ENCODE measurements around the gene C16orf95.

The C16orf95 gene

GRCh38 chr16:87308826-87309225 lies 8.4 kb downstream of the C16orf95 start:
- no peak overlapping the region for H3K27ac ChIP-seq
- no peak for TF ChIP-seq CTCF (conservative IDR thresholded peaks at IDR 0.05)

- TF ChIP-seq CTCF (conservative IDR thresholded peaks at IDR 0.05), result no peak
- no peak overlapping the region for H3K27ac ChIP-seq
Measured at GRCh38 chr16:87306516-87306915, 10.7 kb downstream of the C16orf95 start.

- no peak for TF ChIP-seq CTCF (conservative IDR thresholded peaks at IDR 0.05)
- H3K27ac ChIP-seq, result no peak overlapping the region
Measured at GRCh38 chr16:87305505-87306391, 11.4 kb downstream of the C16orf95 start.

GRCh38 chr16:87304951-87305350 lies 12.2 kb downstream of the C16orf95 start:
- H3K27ac ChIP-seq, result no peak overlapping the region
- TF ChIP-seq CTCF (conservative IDR thresholded peaks at IDR 0.05), result no peak

- no peak for TF ChIP-seq CTCF (conservative IDR thresholded peaks at IDR 0.05)
- H3K27ac ChIP-seq, result no peak overlapping the region
Measured at GRCh38 chr16:87303962-87304521, 13.2 kb downstream of the C16orf95 start.

GRCh38 chr16:87303431-87303930 lies 13.7 kb downstream of the C16orf95 start:
- TF ChIP-seq CTCF (conservative IDR thresholded peaks at IDR 0.05), result no peak

DNA sequence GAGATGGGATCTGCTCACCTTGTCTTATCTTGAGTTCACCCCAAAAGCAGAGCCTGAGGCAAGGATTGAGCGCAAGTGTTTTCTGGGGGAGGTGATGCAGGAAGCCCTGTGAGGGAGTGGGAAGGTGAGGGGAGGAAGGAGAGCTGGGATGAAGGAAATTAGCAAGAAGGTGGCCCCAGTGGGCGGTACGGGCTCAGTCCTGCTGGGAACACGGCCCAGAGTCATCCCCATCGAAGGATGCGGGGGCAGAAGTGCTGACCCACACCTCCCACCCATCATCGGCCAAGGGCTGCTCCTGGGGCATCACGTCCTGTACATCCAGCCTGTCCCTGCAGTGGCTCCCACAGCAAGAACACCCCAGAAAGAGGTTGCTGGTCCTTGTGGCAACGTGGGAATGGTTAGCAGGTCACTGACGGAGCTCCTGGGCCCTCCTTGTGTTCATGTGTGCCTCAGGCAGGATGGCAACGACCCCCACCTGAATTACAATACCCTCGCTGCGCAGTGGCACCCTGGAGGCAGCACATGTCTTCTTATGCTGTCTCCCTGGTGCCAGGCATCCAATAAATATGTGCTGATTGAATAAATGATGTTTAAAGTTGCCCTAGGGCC lies 18.2 kb downstream of the C16orf95 start:
- no peak overlapping the region for H3K27ac ChIP-seq
- no peak for TF ChIP-seq CTCF (conservative IDR thresholded peaks at IDR 0.05)

More at GRCh38 chr16:87303431-87303930, 13.7 kb downstream of the C16orf95 start:
- no peak overlapping the region for H3K27ac ChIP-seq

Data from VCaP (cell line).